SK-N-MC (cell line): Measurements from ENCODE around the gene STX11.

Source experiments
- EZH2 ChIP-seq: fragments of 200-600 bp; sonication (generic); IDR thresholded peaks from one replicate; pipeline ENCODE4 v1.6.1; 2017; ENCODE audit warnings: antibody characterized with exemption
- FOXP2 ChIP-seq: optimal IDR thresholded peaks from 2 replicates; pipeline ENCODE3; 2011; ENCODE audit warnings: mild to moderate bottlenecking, moderate library complexity; ENCODE audit not compliant: insufficient read depth; ENCODE audit errors: extremely low read length, control extremely low read depth
- POLR2AphosphoS5 ChIP-seq: IDR thresholded peaks from 2 replicates; pipeline ENCODE4 v1.6.1; 2012; ENCODE audit warnings: mild to moderate bottlenecking, low read depth, low read length, borderline replicate concordance

- TF ChIP-seq EZH2 (no peak), POLR2AphosphoS5 (no peak), FOXP2 (no peak)
Observed at GRCh38 chr6:144195671-144196270, 45.5 kb downstream of the STX11 start.
